Cerebellar cortex (tissue), 1 donor: Measurements from ENCODE around the gene THBS2.
"Not testable (repeated sequence)": the region's sequence is repeated elsewhere in the genome, so short reads cannot be mapped to it uniquely, and the experiment has no call there.

ENCODE experiments used
- DNase-seq: peaks from one replicate; pipeline ENCODE4 v3.0.0-alpha.2; 2015; ENCODE audit warnings: low spot score

Gene THBS2

GRCh38 chr6:169230946-169231789 lies 22.5 kb downstream of the THBS2 start:
- no peak for DNase-seq

- DNase-seq: no peak
These were observed 23.4 kb downstream of the THBS2 start for GRCh38 chr6:169230322-169230665.

GRCh38 chr6:169229615-169230321 lies 23.9 kb downstream of the THBS2 start:
- DNase-seq: no peak

- no peak for DNase-seq
These were observed 26.5 kb downstream of the THBS2 start for GRCh38 chr6:169227116-169227515.

- no peak for DNase-seq
These were observed 27.8 kb downstream of the THBS2 start for GRCh38 chr6:169225887-169226286.

GRCh38 chr6:169225131-169225576 lies 28.5 kb downstream of the THBS2 start:
- DNase-seq: no peak

GRCh38 chr6:169224716-169225115 lies 28.9 kb downstream of the THBS2 start:
- DNase-seq: no peak

- DNase-seq: no peak
These were observed 29.4 kb downstream of the THBS2 start for GRCh38 chr6:169224185-169224695.

GRCh38 chr6:169223006-169223405 lies 30.6 kb downstream of the THBS2 start:
- DNase-seq: no peak

- DNase-seq: no peak
These were observed 31.5 kb downstream of the THBS2 start for GRCh38 chr6:169222126-169222525.

- no peak for DNase-seq
These were observed 32.4 kb downstream of the THBS2 start for GRCh38 chr6:169221264-169221663.

GRCh38 chr6:169220068-169220964 lies 33.3 kb downstream of the THBS2 start:
- no peak for DNase-seq

- DNase-seq: no peak
These were observed 35.7 kb downstream of the THBS2 start for GRCh38 chr6:169217972-169218371.

GRCh38 chr6:169216830-169217229 lies 36.8 kb downstream of the THBS2 start:
- no peak for DNase-seq

- no peak for DNase-seq
These were observed 38.4 kb downstream of the THBS2 start for GRCh38 chr6:169215201-169215681.

GRCh38 chr6:169214789-169215188 lies 38.9 kb downstream of the THBS2 start:
- DNase-seq: not testable (repeated sequence)

GRCh38 chr6:169213814-169214520 lies 39.7 kb downstream of the THBS2 start:
- DNase-seq: no peak

- peak; percentile 71 for DNase-seq
These were observed 40.5 kb downstream of the THBS2 start for GRCh38 chr6:169212897-169213813.

- DNase-seq: no peak
These were observed 41.2 kb downstream of the THBS2 start for GRCh38 chr6:169212436-169212835.

- no peak for DNase-seq
These were observed 41.8 kb downstream of the THBS2 start for GRCh38 chr6:169211881-169212280.
